GM20000 (cell line): ENCODE results near the gene LIN52.

Experiments
- DNase-seq: peaks from one replicate; pipeline ENCODE4 v3.0.0; 2012; ENCODE audit warnings: low spot score
- TF ChIP-seq, protein P1 (sequence below): IDR thresholded peaks from 2 replicates; pipeline ENCODE4 v1.5.1; 2012; ENCODE audit warnings: mild to moderate bottlenecking, control low read depth; ENCODE audit errors: extremely low read depth, missing control alignments

Gene LIN52

DNA sequence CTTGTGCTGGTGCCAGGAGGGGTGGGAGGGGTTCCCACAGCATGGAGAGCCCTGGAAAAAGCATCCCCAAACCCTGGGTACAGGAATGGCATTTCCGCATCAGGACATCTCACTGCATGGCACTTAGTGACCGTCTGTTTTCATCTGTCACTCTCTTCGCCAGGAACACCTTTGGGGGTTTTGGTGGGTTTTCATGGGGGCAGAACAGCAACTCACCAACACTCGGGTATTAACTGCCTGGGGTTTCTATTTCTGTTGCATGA is 158.0 kb downstream of the LIN52 start:
- TF ChIP-seq, protein P1, sequence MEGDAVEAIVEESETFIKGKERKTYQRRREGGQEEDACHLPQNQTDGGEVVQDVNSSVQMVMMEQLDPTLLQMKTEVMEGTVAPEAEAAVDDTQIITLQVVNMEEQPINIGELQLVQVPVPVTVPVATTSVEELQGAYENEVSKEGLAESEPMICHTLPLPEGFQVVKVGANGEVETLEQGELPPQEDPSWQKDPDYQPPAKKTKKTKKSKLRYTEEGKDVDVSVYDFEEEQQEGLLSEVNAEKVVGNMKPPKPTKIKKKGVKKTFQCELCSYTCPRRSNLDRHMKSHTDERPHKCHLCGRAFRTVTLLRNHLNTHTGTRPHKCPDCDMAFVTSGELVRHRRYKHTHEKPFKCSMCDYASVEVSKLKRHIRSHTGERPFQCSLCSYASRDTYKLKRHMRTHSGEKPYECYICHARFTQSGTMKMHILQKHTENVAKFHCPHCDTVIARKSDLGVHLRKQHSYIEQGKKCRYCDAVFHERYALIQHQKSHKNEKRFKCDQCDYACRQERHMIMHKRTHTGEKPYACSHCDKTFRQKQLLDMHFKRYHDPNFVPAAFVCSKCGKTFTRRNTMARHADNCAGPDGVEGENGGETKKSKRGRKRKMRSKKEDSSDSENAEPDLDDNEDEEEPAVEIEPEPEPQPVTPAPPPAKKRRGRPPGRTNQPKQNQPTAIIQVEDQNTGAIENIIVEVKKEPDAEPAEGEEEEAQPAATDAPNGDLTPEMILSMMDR, result no peak
- DNase-seq, result no peak

DNA sequence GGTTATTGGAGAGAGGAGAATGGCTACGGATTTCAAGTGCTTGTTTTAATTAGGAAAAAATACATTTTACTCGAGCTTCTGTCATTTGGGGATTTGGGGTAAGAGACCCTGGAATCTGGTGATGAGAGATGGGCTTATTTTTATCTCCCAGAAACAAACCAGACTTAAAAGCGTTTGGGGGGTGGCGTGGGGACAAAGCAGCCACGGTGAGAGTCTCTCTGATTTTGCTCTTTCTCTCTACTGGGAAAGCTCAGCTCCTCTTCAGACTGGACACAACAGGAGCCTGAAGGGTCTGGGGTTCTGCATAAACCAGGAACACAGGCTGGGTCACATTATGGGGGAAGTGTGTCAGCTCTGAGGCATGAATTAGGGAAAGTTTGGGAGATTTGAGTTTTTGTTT is 158.3 kb downstream of the LIN52 start:
- no peak for DNase-seq
- TF ChIP-seq, protein P1, result no peak

DNA sequence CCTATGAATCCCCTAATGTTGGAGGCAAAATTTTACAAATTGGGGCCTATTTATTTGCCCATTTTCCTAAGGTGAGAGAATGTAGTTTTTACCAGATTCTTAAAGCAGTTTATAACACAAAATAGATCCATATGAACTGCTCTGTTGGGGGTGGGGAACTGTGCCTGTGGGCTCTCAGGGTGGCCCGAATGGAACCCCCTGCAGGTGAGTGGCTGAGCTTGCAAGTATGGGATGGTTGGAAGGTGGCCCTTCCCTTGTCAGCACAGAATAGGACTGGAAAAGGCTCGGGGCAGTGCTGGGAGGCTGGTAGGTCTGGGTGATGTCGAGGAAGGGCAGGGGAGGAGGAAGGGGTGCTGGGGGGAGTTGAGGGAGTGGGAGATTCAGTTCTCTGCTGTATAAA is 159.4 kb downstream of the LIN52 start:
- TF ChIP-seq, protein P1, result no peak
- no peak for DNase-seq

DNA sequence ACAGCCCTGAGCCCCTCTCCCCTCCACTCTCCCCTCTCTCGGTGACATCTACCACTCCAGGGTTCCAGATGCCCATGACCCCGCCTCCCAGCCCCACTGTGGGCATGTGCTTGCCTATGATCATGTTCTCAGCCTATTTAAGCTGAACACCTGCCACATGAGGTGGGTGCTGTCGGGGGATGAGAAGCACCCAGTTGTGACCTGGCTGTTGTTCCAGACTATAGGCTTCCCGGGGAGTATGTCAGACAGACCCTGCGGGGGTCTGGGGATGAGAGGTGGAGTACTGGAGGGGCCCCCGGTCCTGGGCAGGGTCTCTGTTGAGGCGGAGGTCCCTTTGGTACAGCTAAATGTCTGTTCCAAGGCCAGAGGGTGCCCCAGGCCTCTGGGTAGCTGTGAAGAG is 160.5 kb downstream of the LIN52 start:
- TF ChIP-seq, protein P1, result no peak
- DNase-seq, result no peak

DNA sequence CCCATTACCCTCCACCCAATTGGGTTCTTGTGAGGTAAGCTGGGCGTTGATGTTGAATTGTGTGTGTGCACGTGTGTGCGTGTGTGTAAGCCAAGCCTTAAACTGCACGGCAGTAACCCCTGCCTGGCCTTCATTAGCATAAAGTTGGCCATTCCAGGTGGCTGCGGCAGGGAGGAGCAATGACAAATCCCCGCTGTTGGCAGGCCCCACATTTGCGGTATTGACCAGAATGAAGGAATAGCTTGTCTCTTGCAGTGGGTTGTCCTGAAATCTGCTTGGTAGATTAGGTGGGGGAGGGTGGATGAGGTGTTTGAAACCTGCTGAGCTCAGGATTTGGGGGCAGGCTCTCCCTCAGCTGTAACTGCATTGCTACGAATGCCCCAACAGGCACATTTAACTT is 161.8 kb downstream of the LIN52 start:
- TF ChIP-seq, protein P1, result no peak
- no peak for DNase-seq

DNA sequence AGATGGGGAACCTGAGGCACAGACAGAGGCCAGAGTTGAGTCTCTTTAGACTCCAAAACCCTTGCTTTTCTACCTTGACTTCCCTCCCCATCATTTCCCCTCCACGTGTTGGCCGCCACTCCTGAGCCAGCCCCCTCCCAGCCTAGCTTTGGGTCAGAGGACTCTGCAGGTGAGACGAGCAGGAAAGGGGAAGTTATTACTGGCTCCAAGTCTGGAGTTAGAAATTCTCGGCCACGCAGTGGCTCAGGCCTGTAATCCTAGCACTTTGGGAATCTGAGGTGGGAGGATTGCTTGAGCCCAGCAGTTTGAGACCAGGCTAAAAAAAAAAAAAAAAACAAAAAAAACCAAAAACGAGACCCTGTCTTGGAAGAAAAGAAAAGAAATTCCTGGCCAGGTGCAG is 163.3 kb downstream of the LIN52 start:
- TF ChIP-seq, protein P1, result no peak

DNA sequence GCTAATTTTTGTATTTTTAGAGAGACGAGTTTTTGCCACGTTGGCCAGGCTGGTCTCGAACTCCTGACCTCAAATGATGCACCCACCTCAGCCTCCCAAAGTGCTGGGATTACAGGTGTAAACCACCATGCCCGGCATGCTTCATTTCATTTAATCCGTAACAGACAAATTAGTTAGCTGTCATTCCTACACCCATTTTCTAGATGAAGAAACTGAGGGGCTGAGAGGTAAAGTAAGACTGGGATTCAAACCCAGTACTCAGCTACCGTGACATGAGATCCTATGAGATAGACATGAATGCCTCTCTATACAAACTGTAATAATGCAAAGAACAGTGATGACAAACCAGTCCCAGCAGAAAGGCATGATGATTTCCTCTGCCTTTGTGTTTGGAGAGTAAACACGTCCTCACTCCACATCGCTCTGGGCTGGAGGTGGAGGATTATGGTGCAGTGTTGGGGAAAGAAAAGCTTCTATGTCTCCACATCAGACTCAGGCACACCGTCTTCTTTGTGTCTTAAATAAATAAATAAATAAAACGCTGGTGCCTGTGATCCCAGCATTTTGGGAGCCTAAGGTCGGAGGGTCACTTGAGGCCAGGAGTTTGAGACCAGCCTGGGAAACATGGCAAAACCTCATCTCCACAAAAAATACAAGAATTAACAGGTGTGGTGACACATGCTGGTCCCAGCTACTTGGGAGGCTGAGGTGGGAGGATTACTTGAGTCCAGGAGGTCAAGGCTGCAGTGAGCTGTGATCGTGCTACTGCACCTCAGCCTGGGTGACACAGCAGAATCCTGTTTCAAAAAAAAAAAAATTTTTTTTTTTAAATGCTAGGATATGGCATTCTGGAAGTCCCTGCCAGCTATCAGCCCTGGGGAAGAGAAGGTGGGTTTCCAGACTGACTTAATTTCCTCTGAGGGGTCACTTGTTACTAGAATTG is 164.9 kb downstream of the LIN52 start:
- TF ChIP-seq, protein P1, result no peak
- DNase-seq, result no peak

More for the DNA sequence above, 163.3 kb downstream of the LIN52 start:
- DNase-seq, result no peak
